ENCODE data around the gene MTMR3. TPM values are rescaled to one million over a fixed set of nuclear protein-coding genes. Genes with fewer than 3 reads are reported as not detected.

The MTMR3 gene
- total RNA-seq, 1 donor from 2014 or later, result 41.0 TPM

- no peak overlapping the region for H3K27ac ChIP-seq (ENCODE audit: low read depth, low read length)
- no peak overlapping the region for H3K9ac ChIP-seq (ENCODE audit: low read length)
- peaks cover 13% of the 10 kb centered on the region for H3K4me1 ChIP-seq (ENCODE audit: insufficient read depth, low read length)
- Mint-ChIP-seq H3K27me3 (ENCODE audit: low read depth, unreplicated experiment) (no peaks in the 10 kb centered on the region), H3K9me3 (ENCODE audit: unreplicated experiment) (no peaks in the 10 kb centered on the region), H3K4me3 (ENCODE audit: unreplicated experiment) (no peak overlapping the region), H3K4me1 (ENCODE audit: low read depth, unreplicated experiment) (peaks cover 24% of the 10 kb centered on the region), H3K36me3 (ENCODE audit: low read depth, unreplicated experiment) (peaks cover 15% of the 10 kb centered on the region), H3K27ac (ENCODE audit: unreplicated experiment) (peak overlapping the region; percentile 41)
- no peaks in the 10 kb centered on the region for H3K27me3 ChIP-seq (ENCODE audit: insufficient read depth, low read length)
- H3K79me2 ChIP-seq (ENCODE audit: insufficient read depth, low read length), result no peaks in the 10 kb centered on the region
- no peak overlapping the region for H3K4me3 ChIP-seq (ENCODE audit: insufficient read depth, low read depth, low read length)
- H3K36me3 ChIP-seq (ENCODE audit: insufficient read depth, low read length), result no peaks in the 10 kb centered on the region
- no peaks in the 10 kb centered on the region for H4K20me1 ChIP-seq (ENCODE audit: insufficient read depth, low read length)
- no peaks in the 10 kb centered on the region for H3K9me3 ChIP-seq (ENCODE audit: insufficient read depth, low read depth, low read length)
- no peak overlapping the region for H3K4me2 ChIP-seq (ENCODE audit: low read length)
- no peak overlapping the region for H2AFZ ChIP-seq (ENCODE audit: low read depth, low read length)
- DNase-seq (ENCODE audit: low read depth) (no peak), FAIRE-seq (no peak)
- TF ChIP-seq EZH2 (IDR thresholded peaks at IDR 0.05; ENCODE audit: insufficient read depth, low read length), result no peak
- no peak for TF ChIP-seq CTCF (IDR thresholded peaks at IDR 0.05; ENCODE audit: insufficient read depth, low read depth, low read length)
These were observed 150.9 kb downstream of the MTMR3 start for GRCh38 chr22:30033901-30034300.

- peaks cover 24% of the 10 kb centered on the region for H3K4me1 Mint-ChIP-seq (ENCODE audit: low read depth, unreplicated experiment)
- Histone ChIP-seq H3K9me3 (ENCODE audit: insufficient read depth, low read depth, low read length) (no peaks in the 10 kb centered on the region), H3K4me2 (ENCODE audit: low read length) (no peak overlapping the region), H3K4me1 (ENCODE audit: insufficient read depth, low read length) (peaks cover 13% of the 10 kb centered on the region), H3K4me3 (ENCODE audit: insufficient read depth, low read depth, low read length) (no peak overlapping the region), H3K79me2 (ENCODE audit: insufficient read depth, low read length) (no peaks in the 10 kb centered on the region), H4K20me1 (ENCODE audit: insufficient read depth, low read length) (no peaks in the 10 kb centered on the region), H3K9ac (ENCODE audit: low read length) (no peak overlapping the region), H3K27ac (ENCODE audit: low read depth, low read length) (no peak overlapping the region), H2AFZ (ENCODE audit: low read depth, low read length) (no peak overlapping the region), H3K27me3 (ENCODE audit: insufficient read depth, low read length) (no peaks in the 10 kb centered on the region), H3K36me3 (ENCODE audit: insufficient read depth, low read length) (no peaks in the 10 kb centered on the region)
- peak overlapping the region; percentile 26 for H3K27ac Mint-ChIP-seq (ENCODE audit: unreplicated experiment)
- no peaks in the 10 kb centered on the region for H3K9me3 Mint-ChIP-seq (ENCODE audit: unreplicated experiment)
- H3K36me3 Mint-ChIP-seq (ENCODE audit: low read depth, unreplicated experiment), result peaks cover 7% of the 10 kb centered on the region
- DNase-seq (ENCODE audit: low read depth), result no peak
- H3K27me3 Mint-ChIP-seq (ENCODE audit: low read depth, unreplicated experiment), result no peaks in the 10 kb centered on the region
- TF ChIP-seq EZH2 (IDR thresholded peaks at IDR 0.05; ENCODE audit: insufficient read depth, low read length) (no peak), CTCF (IDR thresholded peaks at IDR 0.05; ENCODE audit: insufficient read depth, low read depth, low read length) (no peak)
- FAIRE-seq, result no peak
- no peak overlapping the region for H3K4me3 Mint-ChIP-seq (ENCODE audit: unreplicated experiment)
These were observed 153.7 kb downstream of the MTMR3 start for GRCh38 chr22:30036656-30037055.

- Mint-ChIP-seq H3K27ac (ENCODE audit: unreplicated experiment) (no peak overlapping the region), H3K36me3 (ENCODE audit: low read depth, unreplicated experiment) (peaks cover 5% of the 10 kb centered on the region), H3K27me3 (ENCODE audit: low read depth, unreplicated experiment) (no peaks in the 10 kb centered on the region), H3K4me3 (ENCODE audit: unreplicated experiment) (no peak overlapping the region), H3K4me1 (ENCODE audit: low read depth, unreplicated experiment) (peaks cover 24% of the 10 kb centered on the region), H3K9me3 (ENCODE audit: unreplicated experiment) (no peaks in the 10 kb centered on the region)
- Histone ChIP-seq H3K9me3 (ENCODE audit: insufficient read depth, low read depth, low read length) (no peaks in the 10 kb centered on the region), H3K4me2 (ENCODE audit: low read length) (peak overlapping the region; percentile 57), H3K27ac (ENCODE audit: low read depth, low read length) (peak overlapping the region; percentile 46), H2AFZ (ENCODE audit: low read depth, low read length) (no peak overlapping the region), H3K4me1 (ENCODE audit: insufficient read depth, low read length) (peaks cover 13% of the 10 kb centered on the region), H4K20me1 (ENCODE audit: insufficient read depth, low read length) (no peaks in the 10 kb centered on the region), H3K9ac (ENCODE audit: low read length) (no peak overlapping the region), H3K79me2 (ENCODE audit: insufficient read depth, low read length) (no peaks in the 10 kb centered on the region), H3K4me3 (ENCODE audit: insufficient read depth, low read depth, low read length) (no peak overlapping the region), H3K36me3 (ENCODE audit: insufficient read depth, low read length) (no peaks in the 10 kb centered on the region), H3K27me3 (ENCODE audit: insufficient read depth, low read length) (no peaks in the 10 kb centered on the region)
- no peak for TF ChIP-seq EZH2 (IDR thresholded peaks at IDR 0.05; ENCODE audit: insufficient read depth, low read length)
- TF ChIP-seq CTCF (IDR thresholded peaks at IDR 0.05; ENCODE audit: insufficient read depth, low read depth, low read length), result no peak
- peak; percentile 20 for FAIRE-seq
- peak; percentile 72 for DNase-seq (ENCODE audit: low read depth)
These were observed 155.2 kb downstream of the MTMR3 start for GRCh38 chr22:30038219-30038618.
